Erythroblast (primary cell): ENCODE measurements around the gene LY6G6D.

ENCODE experiments used
- GATA1 ChIP-seq: IDR thresholded peaks from 2 replicates; pipeline ENCODE4 v1.6.1; 2011; ENCODE audit warnings: low read depth, mild to moderate bottlenecking, control low read depth, low read length, moderate library complexity
- POLR2A ChIP-seq: IDR thresholded peaks from 2 replicates; pipeline ENCODE4 v1.6.1; 2011; ENCODE audit warnings: mild to moderate bottlenecking, low read length

DNA sequence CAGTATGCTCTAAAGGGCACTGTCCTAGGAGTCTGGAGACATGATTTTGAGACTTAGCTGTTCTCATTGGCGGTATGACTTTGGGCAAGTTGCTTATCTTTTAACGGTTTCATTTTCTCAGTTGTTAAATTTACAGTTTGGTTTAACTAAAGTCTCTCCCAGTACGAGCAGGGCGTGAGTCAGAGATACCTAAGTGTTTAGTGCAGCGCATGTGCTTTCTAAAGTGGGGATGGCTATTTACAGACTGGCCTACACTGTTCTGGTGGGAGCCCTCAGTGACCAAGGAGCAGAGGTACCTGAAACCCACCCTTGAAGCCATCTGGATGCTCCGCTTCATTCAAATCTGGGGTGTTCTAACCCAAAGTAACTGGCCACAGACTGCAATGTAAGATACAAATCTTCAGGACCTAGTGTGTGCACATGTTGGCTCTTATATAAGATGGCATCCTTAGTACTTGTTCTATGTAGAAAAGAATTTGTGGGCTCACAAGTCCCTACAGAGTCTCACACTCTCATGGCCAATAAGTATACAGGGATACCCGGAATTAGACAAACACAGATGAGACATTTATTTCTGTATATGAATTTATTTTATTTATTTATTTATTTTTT lies 35.4 kb downstream of the LY6G6D start:
- TF ChIP-seq POLR2A (no peak), GATA1 (no peak)
